ENCODE measurements around the gene ACOXL. TPM values are rescaled to one million over a fixed set of nuclear protein-coding genes. Genes with fewer than 3 reads are reported as not detected.

Gene ACOXL
- total RNA-seq, 2 experiments from 2014 or later, result not detected

- Mint-ChIP-seq H3K36me3 (ENCODE audit: low read depth) (no peaks in the 10 kb centered on the region), H3K4me1 (ENCODE audit: low read depth) (peaks cover 16% of the 10 kb centered on the region), H3K4me3 (no peak overlapping the region), H3K9me3 (no peaks in the 10 kb centered on the region), H3K27me3 (peaks cover 17% of the 10 kb centered on the region), H3K27ac (no peak overlapping the region)
- Histone ChIP-seq H3K27me3 (ENCODE audit: control insufficient read depth in 1 of 2, insufficient read depth in 2 of 2, low read length in 2 of 2) (peaks cover 0 to 3% of the 10 kb centered on the region in 2 experiments), H3K4me1 (ENCODE audit: insufficient read depth, low read length) (no peaks in the 10 kb centered on the region), H3K9me3 (ENCODE audit: control insufficient read depth in 1 of 2, insufficient read depth in 1 of 2, low read length in 2 of 2) (no peaks in the 10 kb centered on the region), H3K4me3 (ENCODE audit: low read length) (no peak overlapping the region), H3K27ac (ENCODE audit: low read depth in 1 of 2, low read length in 2 of 2) (no peak overlapping the region), H3K36me3 (ENCODE audit: insufficient read depth, low read length) (no peaks in the 10 kb centered on the region)
- intact Hi-C loops (cut with DNase I, micrococcal nuclease), result no loop called here
- TF ChIP-seq CTCF (IDR thresholded peaks at IDR 0.05), result no peak
- CTCF ChIA-PET, result no interaction called here
- POLR2A ChIA-PET, result no interaction called here
- DNase-seq, result peak in 1 of 14 experiments; percentile 20
- no peak for ATAC-seq (ENCODE audit: poor library complexity)
These were observed 317.6 kb downstream of the ACOXL start for GRCh38 chr2:111049792-111050640.

- DNase-seq, result peak in 1 of 14 experiments; percentile 19
- no peak overlapping the region for H3K4me3 Mint-ChIP-seq
- no peaks in the 10 kb centered on the region for H3K9me3 Mint-ChIP-seq
- ATAC-seq (ENCODE audit: poor library complexity), result no peak
- Histone ChIP-seq H3K36me3 (ENCODE audit: insufficient read depth, low read length) (no peaks in the 10 kb centered on the region), H3K9me3 (ENCODE audit: control insufficient read depth in 1 of 2, insufficient read depth in 1 of 2, low read length in 2 of 2) (no peaks in the 10 kb centered on the region), H3K4me1 (ENCODE audit: insufficient read depth, low read length) (peaks cover 3% of the 10 kb centered on the region), H3K27me3 (ENCODE audit: control insufficient read depth in 1 of 2, insufficient read depth in 2 of 2, low read length in 2 of 2) (peaks cover 0 to 5% of the 10 kb centered on the region in 2 experiments), H3K4me3 (ENCODE audit: low read length) (no peak overlapping the region), H3K27ac (ENCODE audit: low read depth in 1 of 2, low read length in 2 of 2) (no peak overlapping the region)
- no peak for TF ChIP-seq CTCF (IDR thresholded peaks at IDR 0.05)
- H3K27ac Mint-ChIP-seq, result no peak overlapping the region
- peaks cover 17% of the 10 kb centered on the region for H3K27me3 Mint-ChIP-seq
- H3K4me1 Mint-ChIP-seq (ENCODE audit: low read depth), result peaks cover 21% of the 10 kb centered on the region
- ChIA-PET POLR2A (no interaction called here), CTCF (no interaction called here)
- intact Hi-C loops (cut with DNase I, micrococcal nuclease), result no loop called here
- no peaks in the 10 kb centered on the region for H3K36me3 Mint-ChIP-seq (ENCODE audit: low read depth)
These were observed 318.5 kb downstream of the ACOXL start for GRCh38 chr2:111050701-111051376.

GRCh38 chr2:111052621-111053020 is 320.2 kb downstream of the ACOXL start:
- no peak for TF ChIP-seq CTCF (IDR thresholded peaks at IDR 0.05)
- CTCF ChIA-PET, result no interaction called here
- Histone ChIP-seq H3K36me3 (ENCODE audit: insufficient read depth, low read length) (no peaks in the 10 kb centered on the region), H3K9me3 (ENCODE audit: control insufficient read depth in 1 of 2, insufficient read depth in 1 of 2, low read length in 2 of 2) (no peaks in the 10 kb centered on the region), H3K4me3 (ENCODE audit: low read length) (no peak overlapping the region), H3K27ac (ENCODE audit: low read depth in 1 of 2, low read length in 2 of 2) (no peak overlapping the region), H3K4me1 (ENCODE audit: insufficient read depth, low read length) (peaks cover 3% of the 10 kb centered on the region), H3K27me3 (ENCODE audit: control insufficient read depth in 1 of 2, insufficient read depth in 2 of 2, low read length in 2 of 2) (peaks cover 0 to 5% of the 10 kb centered on the region in 2 experiments)
- Mint-ChIP-seq H3K4me1 (ENCODE audit: low read depth) (peaks cover 21% of the 10 kb centered on the region), H3K9me3 (no peaks in the 10 kb centered on the region), H3K27me3 (peaks cover 17% of the 10 kb centered on the region), H3K36me3 (ENCODE audit: low read depth) (no peaks in the 10 kb centered on the region), H3K4me3 (no peak overlapping the region), H3K27ac (no peak overlapping the region)
- DNase-seq (no peak), ATAC-seq (ENCODE audit: poor library complexity) (no peak)
- intact Hi-C loops (cut with DNase I, micrococcal nuclease), result no loop called here
- POLR2A ChIA-PET, result no interaction called here

Data from CD4-positive, alpha-beta T cell (primary cell).